SK-N-SH treated with all-trans-retinoic acid at 6 μM for 48 hours (cell line): ENCODE data around the gene MTUS2.

ENCODE experiments used
- ATAC-seq: fragments of 200-7000 bp; cut with Tn5 transposase; 3 replicates; pipeline ENCODE4 v1.9.1; 2020; ENCODE audit warnings: mild to moderate bottlenecking, moderate library complexity
- ARNTL ChIP-seq: fragments of 450-650 bp; formaldehyde crosslinking; IDR thresholded peaks from 2 replicates; pipeline ENCODE4 v1.5.0; 2020; ENCODE audit warnings: low read depth, mild to moderate bottlenecking, moderate library complexity, borderline replicate concordance
- BACH2 ChIP-seq: fragments of 250-450 bp; sonication (Bioruptor Pico); IDR thresholded peaks from 2 replicates; pipeline ENCODE4 v1.9.0; 2021; ENCODE audit warnings: mild to moderate bottlenecking, borderline replicate concordance
- CSDC2 ChIP-seq: fragments of 250-450 bp; sonication (Bioruptor Pico); IDR thresholded peaks from 2 replicates; pipeline ENCODE4 v1.5.0; 2020; ENCODE audit warnings: mild to moderate bottlenecking, moderate library complexity
- ESRRG ChIP-seq: fragments of 250-450 bp; sonication (Bioruptor Pico); IDR thresholded peaks from 2 replicates; pipeline ENCODE4 v1.6.1; 2021; ENCODE audit warnings: mild to moderate bottlenecking
- GLIS3 ChIP-seq: fragments of 250-450 bp; sonication (Bioruptor Pico); IDR thresholded peaks from 2 replicates; pipeline ENCODE4 v1.5.0; 2020; ENCODE audit warnings: mild to moderate bottlenecking, moderate library complexity
- ISL1 ChIP-seq: fragments of 250-450 bp; sonication (Bioruptor Pico); IDR thresholded peaks from 2 replicates; pipeline ENCODE4 v2.1.2; 2022; ENCODE audit warnings: mild to moderate bottlenecking, moderate library complexity
- OSR1 ChIP-seq: fragments of 250-450 bp; sonication (Bioruptor Pico); IDR thresholded peaks from 2 replicates; pipeline ENCODE4 v1.8.0; 2022; ENCODE audit warnings: moderate library complexity, mild to moderate bottlenecking, inconsistent platforms
- PPARA ChIP-seq: fragments of 250-450 bp; sonication (Bioruptor Pico); IDR thresholded peaks from 2 replicates; pipeline ENCODE4 v1.5.0; 2020; ENCODE audit warnings: mild to moderate bottlenecking, borderline replicate concordance
- RARB ChIP-seq: fragments of 250-450 bp; sonication (Bioruptor Pico); IDR thresholded peaks from 2 replicates; pipeline ENCODE4 v1.8.0; 2021; ENCODE audit warnings: mild to moderate bottlenecking, moderate library complexity
- SNAI2 ChIP-seq: fragments of 250-450 bp; sonication (Bioruptor Pico); IDR thresholded peaks from 2 replicates; pipeline ENCODE4 v1.5.0; 2020; ENCODE audit warnings: mild to moderate bottlenecking, moderate library complexity
- TCF4 ChIP-seq: fragments of 250-450 bp; sonication (Bioruptor Pico); IDR thresholded peaks from 2 replicates; pipeline ENCODE4 v1.8.0; 2021; ENCODE audit warnings: mild to moderate bottlenecking, moderate library complexity, borderline replicate concordance
- TOX ChIP-seq: fragments of 250-450 bp; sonication (Bioruptor Pico); IDR thresholded peaks from 2 replicates; pipeline ENCODE4 v1.8.0; 2021; ENCODE audit warnings: mild to moderate bottlenecking, moderate library complexity, borderline replicate concordance
- ZC3H10 ChIP-seq: fragments of 250-450 bp; sonication (Bioruptor Pico); IDR thresholded peaks from 2 replicates; pipeline ENCODE4 v1.5.1; 2021; ENCODE audit warnings: mild to moderate bottlenecking, moderate library complexity
- ZFP3 ChIP-seq: fragments of 250-450 bp; sonication (Bioruptor Pico); IDR thresholded peaks from 2 replicates; pipeline ENCODE4 v1.5.0; 2020; ENCODE audit warnings: mild to moderate bottlenecking, moderate library complexity
- ZFP30 ChIP-seq: fragments of 450-650 bp; formaldehyde crosslinking; IDR thresholded peaks from 2 replicates; pipeline ENCODE4 v1.5.0; 2022; ENCODE audit warnings: mild to moderate bottlenecking, moderate library complexity
- ZNF565 ChIP-seq: fragments of 450-650 bp; formaldehyde crosslinking; conservative IDR thresholded peaks from 2 replicates; pipeline ENCODE4 v1.5.0; 2020; ENCODE audit warnings: low read depth, mild to moderate bottlenecking, moderate library complexity
- ZNF70 ChIP-seq: fragments of 450-650 bp; formaldehyde crosslinking; IDR thresholded peaks from 2 replicates; pipeline ENCODE4 v1.5.0; 2020; ENCODE audit warnings: mild to moderate bottlenecking, moderate library complexity
- ZNF8 ChIP-seq: fragments of 450-650 bp; formaldehyde crosslinking; IDR thresholded peaks from 2 replicates; pipeline ENCODE4 v1.5.0; 2020; ENCODE audit warnings: mild to moderate bottlenecking, moderate library complexity
- TF ChIP-seq, protein P1 (sequence below): fragments of 250-450 bp; sonication (Bioruptor Pico); IDR thresholded peaks from 2 replicates; pipeline ENCODE4 v1.8.0; 2021; ENCODE audit warnings: low read depth, mild to moderate bottlenecking, moderate library complexity, borderline replicate concordance
- TF ChIP-seq, protein P2 (sequence below): fragments of 250-450 bp; sonication (Bioruptor Pico); IDR thresholded peaks from 2 replicates; pipeline ENCODE4 v1.8.0; 2020; ENCODE audit warnings: mild to moderate bottlenecking, moderate library complexity, borderline replicate concordance
- TF ChIP-seq, protein P3 (sequence below): fragments of 250-450 bp; sonication (Bioruptor Pico); IDR thresholded peaks from 2 replicates; pipeline ENCODE4 v1.5.1; 2021; ENCODE audit warnings: mild to moderate bottlenecking, moderate library complexity
- TF ChIP-seq, protein P4 (sequence below): fragments of 250-450 bp; sonication (Bioruptor Pico); IDR thresholded peaks from 2 replicates; pipeline ENCODE4 v1.5.0; 2020; ENCODE audit warnings: mild to moderate bottlenecking, moderate library complexity
- TF ChIP-seq, protein P5 (sequence below): fragments of 250-450 bp; sonication (Bioruptor Pico); IDR thresholded peaks from 2 replicates; pipeline ENCODE4 v1.5.1; 2020; ENCODE audit warnings: low read depth, mild to moderate bottlenecking, moderate library complexity

The MTUS2 gene

DNA sequence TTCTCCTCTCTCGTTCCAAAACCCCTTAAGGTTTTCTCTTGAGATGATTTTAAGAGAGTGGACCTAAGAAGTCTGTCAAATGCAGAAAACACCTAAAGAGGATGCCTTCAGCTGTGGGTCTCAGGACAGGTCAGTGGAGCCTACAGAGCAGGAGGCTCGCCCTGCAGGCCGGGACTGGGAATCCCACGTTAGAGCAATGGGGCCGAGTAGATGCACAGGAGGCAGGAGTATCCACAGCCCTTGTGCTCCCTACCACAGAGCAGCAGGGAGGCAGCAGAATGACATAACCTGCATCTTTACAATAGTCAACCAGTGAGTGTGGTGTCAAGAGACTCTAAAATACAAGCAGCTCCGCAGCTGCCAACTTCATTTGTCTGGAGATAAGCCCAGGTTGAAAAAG is 229.4 kb downstream of the MTUS2 start:
- ATAC-seq = no peak
- TF ChIP-seq ZFP3 (no peak), OSR1 (CRISPR knock-in tag) (no peak), TOX (CRISPR knock-in tag) (no peak), ZFP30 (CRISPR knock-in tag) (no peak), ZNF8 (CRISPR knock-in tag) (no peak), RARB (CRISPR knock-in tag) (no peak), ZC3H10 (no peak), SNAI2 (CRISPR knock-in tag) (no peak), ZNF565 (CRISPR knock-in tag) (no peak), ARNTL (no peak), ESRRG (CRISPR knock-in tag) (no peak), GLIS3 (CRISPR knock-in tag) (no peak), CSDC2 (CRISPR knock-in tag) (no peak)
- TF ChIP-seq, protein P1, sequence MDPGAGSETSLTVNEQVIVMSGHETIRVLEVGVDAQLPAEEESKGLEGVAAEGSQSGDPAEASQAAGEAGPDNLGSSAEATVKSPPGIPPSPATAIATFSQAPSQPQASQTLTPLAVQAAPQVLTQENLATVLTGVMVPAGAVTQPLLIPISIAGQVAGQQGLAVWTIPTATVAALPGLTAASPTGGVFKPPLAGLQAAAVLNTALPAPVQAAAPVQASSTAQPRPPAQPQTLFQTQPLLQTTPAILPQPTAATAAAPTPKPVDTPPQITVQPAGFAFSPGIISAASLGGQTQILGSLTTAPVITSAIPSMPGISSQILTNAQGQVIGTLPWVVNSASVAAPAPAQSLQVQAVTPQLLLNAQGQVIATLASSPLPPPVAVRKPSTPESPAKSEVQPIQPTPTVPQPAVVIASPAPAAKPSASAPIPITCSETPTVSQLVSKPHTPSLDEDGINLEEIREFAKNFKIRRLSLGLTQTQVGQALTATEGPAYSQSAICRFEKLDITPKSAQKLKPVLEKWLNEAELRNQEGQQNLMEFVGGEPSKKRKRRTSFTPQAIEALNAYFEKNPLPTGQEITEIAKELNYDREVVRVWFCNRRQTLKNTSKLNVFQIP = no peak

DNA sequence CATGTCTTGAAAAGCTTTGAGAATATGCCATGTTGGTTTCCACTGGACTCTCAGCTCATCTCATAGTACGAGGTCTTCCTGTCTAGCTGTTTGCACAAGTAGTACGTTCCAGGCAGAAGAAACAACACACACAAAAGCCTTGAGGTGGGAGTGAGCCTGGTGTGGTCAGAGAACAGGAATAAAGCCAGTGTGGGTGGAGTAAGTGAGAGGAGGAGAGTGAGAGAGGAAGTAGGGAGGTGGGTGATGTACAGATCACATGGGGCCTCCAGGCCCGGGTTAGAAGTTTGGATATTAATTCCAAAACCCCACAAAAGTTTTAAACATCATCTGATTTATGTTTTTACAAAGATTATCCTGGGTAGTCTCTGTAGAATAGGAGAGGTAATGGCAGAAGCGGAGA is 230.6 kb downstream of the MTUS2 start:
- TF ChIP-seq ISL1 (no peak), SNAI2 (CRISPR knock-in tag) (no peak), TCF4 (CRISPR knock-in tag) (no peak), ZC3H10 (no peak), ARNTL (no peak)
- TF ChIP-seq, protein P2, sequence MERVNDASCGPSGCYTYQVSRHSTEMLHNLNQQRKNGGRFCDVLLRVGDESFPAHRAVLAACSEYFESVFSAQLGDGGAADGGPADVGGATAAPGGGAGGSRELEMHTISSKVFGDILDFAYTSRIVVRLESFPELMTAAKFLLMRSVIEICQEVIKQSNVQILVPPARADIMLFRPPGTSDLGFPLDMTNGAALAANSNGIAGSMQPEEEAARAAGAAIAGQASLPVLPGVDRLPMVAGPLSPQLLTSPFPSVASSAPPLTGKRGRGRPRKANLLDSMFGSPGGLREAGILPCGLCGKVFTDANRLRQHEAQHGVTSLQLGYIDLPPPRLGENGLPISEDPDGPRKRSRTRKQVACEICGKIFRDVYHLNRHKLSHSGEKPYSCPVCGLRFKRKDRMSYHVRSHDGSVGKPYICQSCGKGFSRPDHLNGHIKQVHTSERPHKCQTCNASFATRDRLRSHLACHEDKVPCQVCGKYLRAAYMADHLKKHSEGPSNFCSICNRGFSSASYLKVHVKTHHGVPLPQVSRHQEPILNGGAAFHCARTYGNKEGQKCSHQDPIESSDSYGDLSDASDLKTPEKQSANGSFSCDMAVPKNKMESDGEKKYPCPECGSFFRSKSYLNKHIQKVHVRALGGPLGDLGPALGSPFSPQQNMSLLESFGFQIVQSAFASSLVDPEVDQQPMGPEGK (CRISPR knock-in tag) = no peak
- TF ChIP-seq, all 23 proteins: peak for 0
- ATAC-seq = no peak

DNA sequence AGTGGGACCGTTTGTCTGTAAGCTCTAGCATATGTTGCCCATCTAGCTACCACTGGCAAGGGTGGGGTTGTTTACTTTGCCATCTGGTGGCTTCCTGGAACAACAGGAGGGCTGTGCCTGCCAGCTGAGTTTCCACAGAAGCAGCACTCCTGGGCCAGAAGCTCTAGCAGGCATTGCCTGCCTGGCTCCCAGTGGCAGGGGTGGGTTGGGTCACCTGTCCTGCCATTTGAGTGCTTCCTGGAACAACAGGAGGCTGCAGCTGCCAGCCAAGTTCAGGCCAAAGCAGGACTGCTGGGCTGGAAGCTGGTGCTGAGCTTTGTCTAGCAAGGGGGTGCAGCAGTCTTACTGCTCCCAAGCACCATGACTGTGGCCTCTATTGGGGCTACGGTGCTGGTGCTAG is 239.7 kb downstream of the MTUS2 start:
- TF ChIP-seq ISL1 = no peak
- TF ChIP-seq, protein P3, sequence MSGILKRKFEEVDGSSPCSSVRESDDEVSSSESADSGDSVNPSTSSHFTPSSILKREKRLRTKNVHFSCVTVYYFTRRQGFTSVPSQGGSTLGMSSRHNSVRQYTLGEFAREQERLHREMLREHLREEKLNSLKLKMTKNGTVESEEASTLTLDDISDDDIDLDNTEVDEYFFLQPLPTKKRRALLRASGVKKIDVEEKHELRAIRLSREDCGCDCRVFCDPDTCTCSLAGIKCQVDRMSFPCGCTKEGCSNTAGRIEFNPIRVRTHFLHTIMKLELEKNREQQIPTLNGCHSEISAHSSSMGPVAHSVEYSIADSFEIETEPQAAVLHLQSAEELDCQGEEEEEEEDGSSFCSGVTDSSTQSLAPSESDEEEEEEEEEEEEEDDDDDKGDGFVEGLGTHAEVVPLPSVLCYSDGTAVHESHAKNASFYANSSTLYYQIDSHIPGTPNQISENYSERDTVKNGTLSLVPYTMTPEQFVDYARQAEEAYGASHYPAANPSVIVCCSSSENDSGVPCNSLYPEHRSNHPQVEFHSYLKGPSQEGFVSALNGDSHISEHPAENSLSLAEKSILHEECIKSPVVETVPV (CRISPR knock-in tag) = no peak
- no peak for TF ChIP-seq ZNF70 (CRISPR knock-in tag)
- TF ChIP-seq, protein P4, sequence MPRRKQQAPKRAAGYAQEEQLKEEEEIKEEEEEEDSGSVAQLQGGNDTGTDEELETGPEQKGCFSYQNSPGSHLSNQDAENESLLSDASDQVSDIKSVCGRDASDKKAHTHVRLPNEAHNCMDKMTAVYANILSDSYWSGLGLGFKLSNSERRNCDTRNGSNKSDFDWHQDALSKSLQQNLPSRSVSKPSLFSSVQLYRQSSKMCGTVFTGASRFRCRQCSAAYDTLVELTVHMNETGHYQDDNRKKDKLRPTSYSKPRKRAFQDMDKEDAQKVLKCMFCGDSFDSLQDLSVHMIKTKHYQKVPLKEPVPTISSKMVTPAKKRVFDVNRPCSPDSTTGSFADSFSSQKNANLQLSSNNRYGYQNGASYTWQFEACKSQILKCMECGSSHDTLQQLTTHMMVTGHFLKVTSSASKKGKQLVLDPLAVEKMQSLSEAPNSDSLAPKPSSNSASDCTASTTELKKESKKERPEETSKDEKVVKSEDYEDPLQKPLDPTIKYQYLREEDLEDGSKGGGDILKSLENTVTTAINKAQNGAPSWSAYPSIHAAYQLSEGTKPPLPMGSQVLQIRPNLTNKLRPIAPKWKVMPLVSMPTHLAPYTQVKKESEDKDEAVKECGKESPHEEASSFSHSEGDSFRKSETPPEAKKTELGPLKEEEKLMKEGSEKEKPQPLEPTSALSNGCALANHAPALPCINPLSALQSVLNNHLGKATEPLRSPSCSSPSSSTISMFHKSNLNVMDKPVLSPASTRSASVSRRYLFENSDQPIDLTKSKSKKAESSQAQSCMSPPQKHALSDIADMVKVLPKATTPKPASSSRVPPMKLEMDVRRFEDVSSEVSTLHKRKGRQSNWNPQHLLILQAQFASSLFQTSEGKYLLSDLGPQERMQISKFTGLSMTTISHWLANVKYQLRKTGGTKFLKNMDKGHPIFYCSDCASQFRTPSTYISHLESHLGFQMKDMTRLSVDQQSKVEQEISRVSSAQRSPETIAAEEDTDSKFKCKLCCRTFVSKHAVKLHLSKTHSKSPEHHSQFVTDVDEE (CRISPR knock-in tag) = no peak
- TF ChIP-seq ZNF565 (CRISPR knock-in tag) = no peak
- no peak for TF ChIP-seq ZC3H10
- TF ChIP-seq BACH2 = no peak
- TF ChIP-seq, protein P5, sequence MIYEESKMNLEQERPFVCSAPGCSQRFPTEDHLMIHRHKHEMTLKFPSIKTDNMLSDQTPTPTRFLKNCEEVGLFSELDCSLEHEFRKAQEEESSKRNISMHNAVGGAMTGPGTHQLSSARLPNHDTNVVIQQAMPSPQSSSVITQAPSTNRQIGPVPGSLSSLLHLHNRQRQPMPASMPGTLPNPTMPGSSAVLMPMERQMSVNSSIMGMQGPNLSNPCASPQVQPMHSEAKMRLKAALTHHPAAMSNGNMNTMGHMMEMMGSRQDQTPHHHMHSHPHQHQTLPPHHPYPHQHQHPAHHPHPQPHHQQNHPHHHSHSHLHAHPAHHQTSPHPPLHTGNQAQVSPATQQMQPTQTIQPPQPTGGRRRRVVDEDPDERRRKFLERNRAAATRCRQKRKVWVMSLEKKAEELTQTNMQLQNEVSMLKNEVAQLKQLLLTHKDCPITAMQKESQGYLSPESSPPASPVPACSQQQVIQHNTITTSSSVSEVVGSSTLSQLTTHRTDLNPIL = no peak
- no peak for TF ChIP-seq CSDC2 (CRISPR knock-in tag)
- no peak for TF ChIP-seq OSR1 (CRISPR knock-in tag)
- no peak for TF ChIP-seq TOX (CRISPR knock-in tag)
- no peak for TF ChIP-seq GLIS3 (CRISPR knock-in tag)
- TF ChIP-seq, protein P2 (CRISPR knock-in tag) = no peak
- no peak for TF ChIP-seq ZNF8 (CRISPR knock-in tag)
- no peak for TF ChIP-seq RARB (CRISPR knock-in tag)
- no peak for TF ChIP-seq ZFP3
- TF ChIP-seq ZFP30 (CRISPR knock-in tag) = no peak
- no peak for TF ChIP-seq SNAI2 (CRISPR knock-in tag)
- TF ChIP-seq, protein P1 = no peak
- no peak for TF ChIP-seq PPARA
- TF ChIP-seq, all 23 proteins: peak for 0

More for the DNA sequence above, 239.7 kb downstream of the MTUS2 start:
- no peak for ATAC-seq
